Keratinocyte (primary cell): ENCODE data around the gene CLEC2D. TPM values are rescaled to one million over a fixed set of nuclear protein-coding genes. Genes with fewer than 3 reads are reported as not detected.

Source experiments
- DNase-seq: peaks from one replicate; pipeline ENCODE4 v3.0.0-alpha.2; 2011; ENCODE audit warnings: low read depth, missing footprints, low spot score
- FAIRE-seq: peaks from 2 replicates; lab custom pipeline; 2011; peaks lifted over from hg19 to GRCh38; lab: Jason Lieb, UNC
- H2AFZ ChIP-seq: 2 replicates; pipeline ENCODE4 v1.6.0; 2012; ENCODE audit warnings: low read length, control low read depth, inconsistent platforms; ENCODE audit not compliant: control insufficient read depth
- H3K27ac ChIP-seq: 2 replicates; pipeline ENCODE4 v1.5.1; 2011; ENCODE audit warnings: low read length; ENCODE audit not compliant: control insufficient read depth, insufficient read depth
- H3K27me3 ChIP-seq: 3 replicates; pipeline ENCODE4 v1.6.0; 2011; ENCODE audit warnings: low read length; ENCODE audit not compliant: control insufficient read depth, insufficient read depth; ENCODE audit errors: extremely low read depth
- H3K36me3 ChIP-seq, 2 experiments: 2 replicates in 1 of 2; 3 replicates in 1 of 2; pipeline ENCODE4 v1.5.1; 2011; ENCODE audit warnings: low read length in 2 of 2, mild to moderate bottlenecking in 1 of 2; ENCODE audit not compliant: control insufficient read depth in 2 of 2, insufficient read depth in 2 of 2; ENCODE audit errors: extremely low read depth in 1 of 2
- H3K4me1 ChIP-seq: 3 replicates; pipeline ENCODE4 v1.5.1; 2011; ENCODE audit warnings: low read length; ENCODE audit not compliant: control insufficient read depth, insufficient read depth; ENCODE audit errors: extremely low read depth
- H3K4me2 ChIP-seq: 3 replicates; pipeline ENCODE4 v1.6.0; 2011; ENCODE audit warnings: low read depth, low read length; ENCODE audit not compliant: control insufficient read depth, insufficient read depth; ENCODE audit errors: extremely low read depth
- H3K4me3 ChIP-seq, 3 experiments: fragments of 200-600 bp in 1 of 3; sonication (generic) in 1 of 3; 2 replicates in 2 of 3; 3 replicates in 1 of 3; pipeline ENCODE4 v1.5.1; 2011 to 2016; ENCODE audit warnings: low read length in 3 of 3, mild to moderate bottlenecking in 3 of 3, control low read depth in 2 of 3, inconsistent platforms in 1 of 3, low read depth in 1 of 3, mixed read lengths in 1 of 3, mixed run types in 1 of 3, moderate library complexity in 1 of 3; ENCODE audit not compliant: control insufficient read depth in 2 of 3, insufficient read depth in 2 of 3; ENCODE audit errors: extremely low read depth in 1 of 3
- H3K79me2 ChIP-seq: 2 replicates; pipeline ENCODE4 v1.6.0; 2012; ENCODE audit warnings: low read length; ENCODE audit not compliant: control insufficient read depth, insufficient read depth
- H3K9ac ChIP-seq: 3 replicates; pipeline ENCODE4 v1.6.0; 2011; ENCODE audit warnings: low read length; ENCODE audit not compliant: control insufficient read depth, insufficient read depth; ENCODE audit errors: extremely low read depth
- H3K9me1 ChIP-seq: 3 replicates; pipeline ENCODE4 v1.6.0; 2011; ENCODE audit warnings: low read length; ENCODE audit not compliant: control insufficient read depth, insufficient read depth; ENCODE audit errors: extremely low read depth
- H3K9me3 ChIP-seq: 2 replicates; pipeline ENCODE4 v1.5.1; 2012; ENCODE audit warnings: low read depth, low read length; ENCODE audit not compliant: control insufficient read depth
- H4K20me1 ChIP-seq: 3 replicates; pipeline ENCODE4 v1.6.0; 2011; ENCODE audit warnings: low read length; ENCODE audit not compliant: control insufficient read depth, insufficient read depth; ENCODE audit errors: extremely low read depth
- CTCF ChIP-seq, 3 experiments: IDR thresholded peaks in 1 of 3; conservative IDR thresholded peaks in 1 of 3; optimal IDR thresholded peaks in 1 of 3; 2 replicates in 2 of 3; 3 replicates in 1 of 3; pipeline versions ENCODE3 to v1.5.1; 2011; ENCODE audit warnings: low read length in 3 of 3, mild to moderate bottlenecking in 3 of 3, moderate library complexity in 2 of 3, control low read depth in 1 of 3, inconsistent platforms in 1 of 3; ENCODE audit not compliant: insufficient read depth in 2 of 3; ENCODE audit errors: extremely low read depth in 1 of 3
- EZH2 ChIP-seq: IDR thresholded peaks from one replicate; pipeline ENCODE4 v1.6.1; 2012; ENCODE audit warnings: inconsistent platforms, mild to moderate bottlenecking, low read length, moderate library complexity
- dilution Hi-C: fragments of 300-500 bp; cut with MboI; formaldehyde crosslinking; loops from one replicate; pipeline ENCODE4 v1.7.0; 2020; ENCODE audit warnings: low sequenced_read_pairs; ENCODE audit not compliant: extremely low pct_ligation_motif_present
- polyA plus RNA-seq, 5 experiments: library from polyadenylated mRNA; depleted of rRNA in 3 of 5; stranded (reverse) in 3 of 5; stranded (forward) in 1 of 5; unstranded in 1 of 5; fragments of >200 nt; gene quantifications; 1 replicate in 1 of 5; 2 replicates in 3 of 5; 3 replicates in 1 of 5; pipeline versions ENCODE4 v1.2.1 to v1.2.3, GENCODE V29; 2011 to 2012; ENCODE audit warnings: missing spikeins in 2 of 5, low read depth in 1 of 5, low replicate concordance in 1 of 5

The CLEC2D gene
- polyA plus RNA-seq, 1 donor (not counting 4 experiments of a cell fraction or from before 2014, with no cell fraction given), result 2.3 TPM

- dilution Hi-C loops, result loop anchor here (10.0 kb wide), 1 partner anchor 83 kb away; no protein-coding TSS in a partner anchor
- Histone ChIP-seq H3K4me3 (no peak overlapping the region), H3K9me3 (no peaks in the 10 kb centered on the region), H3K27me3 (no peaks in the 10 kb centered on the region), H3K9me1 (no peaks in the 10 kb centered on the region), H3K36me3 (no peaks in the 10 kb centered on the region), H3K9ac (no peak overlapping the region), H4K20me1 (no peaks in the 10 kb centered on the region), H3K27ac (no peak overlapping the region), H3K4me1 (no peaks in the 10 kb centered on the region), H2AFZ (no peak overlapping the region), H3K79me2 (no peaks in the 10 kb centered on the region), H3K4me2 (no peak overlapping the region)
- TF ChIP-seq CTCF (optimal IDR thresholded peaks at IDR 0.05 in 1 of 3, IDR thresholded peaks at IDR 0.05 in 1 of 3, conservative IDR thresholded peaks at IDR 0.05 in 1 of 3; ENCODE audit: extremely low read depth in 1 of 3, insufficient read depth in 2 of 3, low read length in 3 of 3), result no peak
- TF ChIP-seq EZH2, result no peak
- DNase-seq (no peak), FAIRE-seq (no peak)
Measured at GRCh38 chr12:9707356-9707755, 37.8 kb downstream of the CLEC2D start.

GRCh38 chr12:9707864-9708808 is 38.6 kb downstream of the CLEC2D start:
- Histone ChIP-seq H3K9me3 (no peaks in the 10 kb centered on the region), H3K4me3 (no peak overlapping the region), H3K9me1 (no peaks in the 10 kb centered on the region), H3K9ac (no peak overlapping the region), H3K4me2 (no peak overlapping the region), H3K27me3 (no peaks in the 10 kb centered on the region), H3K36me3 (no peaks in the 10 kb centered on the region), H2AFZ (peak overlapping the region; percentile 60), H3K79me2 (no peaks in the 10 kb centered on the region), H3K4me1 (no peaks in the 10 kb centered on the region), H3K27ac (no peak overlapping the region), H4K20me1 (no peaks in the 10 kb centered on the region)
- TF ChIP-seq CTCF (optimal IDR thresholded peaks at IDR 0.05 in 1 of 3, IDR thresholded peaks at IDR 0.05 in 1 of 3, conservative IDR thresholded peaks at IDR 0.05 in 1 of 3; ENCODE audit: extremely low read depth in 1 of 3, insufficient read depth in 2 of 3, low read length in 3 of 3) (peak; percentile 73 to 85 (median 83)), EZH2 (no peak)
- dilution Hi-C loops, result loop anchor here (10.0 kb wide), 1 partner anchor 83 kb away; no protein-coding TSS in a partner anchor
- no peak for DNase-seq
- peak; percentile 48 for FAIRE-seq
